ENCODE data around the gene IL31. TPM values are rescaled to one million over a fixed set of nuclear protein-coding genes. Genes with fewer than 3 reads are reported as not detected.

IL31 gene
- total and polyA plus RNA-seq, 4 donors = not detected

GRCh38 chr12:122168492-122168891 lies 5.5 kb downstream of the IL31 start:
- DNase-seq = no peak
- H3K27ac ChIP-seq (ENCODE audit: low read depth in 1 of 2, low read length in 1 of 2) = no peak overlapping the region
- no peak overlapping the region for H3K4me3 ChIP-seq
- ATAC-seq (ENCODE audit: insufficient read depth, low FRiP score) = no peak
- H3K36me3 ChIP-seq (ENCODE audit: control insufficient read depth in 4 of 4, insufficient read depth in 4 of 4, low read length in 4 of 4) = no peaks in the 10 kb centered on the region
- H3K9ac ChIP-seq (ENCODE audit: insufficient read depth in 1 of 2, low read length in 2 of 2) = no peak overlapping the region
- no peaks in the 10 kb centered on the region for H3K9me3 ChIP-seq (ENCODE audit: control insufficient read depth in 4 of 4, insufficient read depth in 3 of 4, low read length in 3 of 4)
- H3K27me3 ChIP-seq (ENCODE audit: control insufficient read depth in 3 of 3, insufficient read depth in 3 of 3, low read length in 2 of 3) = peaks cover 0 to 2% (median 0%) of the 10 kb centered on the region in 3 donors
- no peaks in the 10 kb centered on the region for H3K4me1 ChIP-seq (ENCODE audit: control insufficient read depth in 5 of 5, insufficient read depth in 5 of 5, low read length in 5 of 5)
- WGBS, 2 donors = 91 to 95% methylated on average over 3 of the region's 3 CpGs
- TF ChIP-seq CTCF (IDR thresholded peaks at IDR 0.05; ENCODE audit: control extremely low read depth, extremely low read depth) = no peak

- no peak for ATAC-seq (ENCODE audit: insufficient read depth, low FRiP score)
- Histone ChIP-seq H3K9ac (ENCODE audit: insufficient read depth in 1 of 2, low read length in 2 of 2) (no peak overlapping the region), H3K9me3 (ENCODE audit: control insufficient read depth in 4 of 4, insufficient read depth in 3 of 4, low read length in 3 of 4) (no peaks in the 10 kb centered on the region), H3K27me3 (ENCODE audit: control insufficient read depth in 3 of 3, insufficient read depth in 3 of 3, low read length in 2 of 3) (peaks cover 0 to 2% (median 0%) of the 10 kb centered on the region in 3 donors), H3K36me3 (ENCODE audit: control insufficient read depth in 4 of 4, insufficient read depth in 4 of 4, low read length in 4 of 4) (no peaks in the 10 kb centered on the region), H3K4me1 (ENCODE audit: control insufficient read depth in 5 of 5, insufficient read depth in 5 of 5, low read length in 5 of 5) (no peaks in the 10 kb centered on the region), H3K27ac (ENCODE audit: low read depth in 1 of 2, low read length in 1 of 2) (no peak overlapping the region), H3K4me3 (no peak overlapping the region)
- no peak for TF ChIP-seq CTCF (IDR thresholded peaks at IDR 0.05; ENCODE audit: control extremely low read depth, extremely low read depth)
- 82 to 92% methylated on average over 10 of the region's 10 CpGs for WGBS, 2 donors
- DNase-seq = no peak
Measured at GRCh38 chr12:122167356-122167925, 6.6 kb downstream of the IL31 start.

- peaks cover 0 to 2% (median 0%) of the 10 kb centered on the region in 3 donors for H3K27me3 ChIP-seq (ENCODE audit: control insufficient read depth in 3 of 3, insufficient read depth in 3 of 3, low read length in 2 of 3)
- H3K9ac ChIP-seq (ENCODE audit: insufficient read depth in 1 of 2, low read length in 2 of 2) = no peak overlapping the region
- H3K4me3 ChIP-seq = no peak overlapping the region
- DNase-seq (no peak), ATAC-seq (ENCODE audit: insufficient read depth, low FRiP score) (no peak)
- no peaks in the 10 kb centered on the region for H3K9me3 ChIP-seq (ENCODE audit: control insufficient read depth in 4 of 4, insufficient read depth in 3 of 4, low read length in 3 of 4)
- no peaks in the 10 kb centered on the region for H3K4me1 ChIP-seq (ENCODE audit: control insufficient read depth in 5 of 5, insufficient read depth in 5 of 5, low read length in 5 of 5)
- no peak overlapping the region for H3K27ac ChIP-seq (ENCODE audit: low read depth in 1 of 2, low read length in 1 of 2)
- 77 to 87% methylated on average over 22 of the region's 22 CpGs for WGBS, 2 donors
- TF ChIP-seq CTCF (IDR thresholded peaks at IDR 0.05; ENCODE audit: control extremely low read depth, extremely low read depth) = no peak
- H3K36me3 ChIP-seq (ENCODE audit: control insufficient read depth in 4 of 4, insufficient read depth in 4 of 4, low read length in 4 of 4) = no peaks in the 10 kb centered on the region
Measured at GRCh38 chr12:122166422-122167349, 7.3 kb downstream of the IL31 start.

Measured in lung (tissue), 12 donors.